ENCODE data around the gene RMND5A. TPM values are rescaled to one million over a fixed set of nuclear protein-coding genes. Genes with fewer than 3 reads are reported as not detected.

RMND5A gene
- total RNA-seq, 1 experiment from 2014 or later: 41.6 TPM

GRCh38 chr2:86825036-86825692, 105.1 kb downstream of the RMND5A start:
- Histone ChIP-seq H3K36me3 (no peaks in the 10 kb centered on the region), H3K4me1 (replicated peaks) (no peaks in the 10 kb centered on the region), H3K27me3 (replicated peaks) (0 out of 2 replicates have a peak, but pooled peaks cover 5% of the 10 kb centered on the region), H3K27ac (no peak overlapping the region), H3K9me3 (replicated peaks) (no peaks in the 10 kb centered on the region), H3K4me3 (no peak overlapping the region)
- DNase-seq (ENCODE audit: low read depth in 1 of 2, low spot score in 2 of 2): no peak

GRCh38 chr2:86825693-86826381, 105.7 kb downstream of the RMND5A start:
- no peaks in the 10 kb centered on the region for H3K9me3 ChIP-seq (replicated peaks)
- no peaks in the 10 kb centered on the region for H3K4me1 ChIP-seq (replicated peaks)
- 0 out of 2 replicates have a peak, but pooled peaks cover 5% of the 10 kb centered on the region for H3K27me3 ChIP-seq (replicated peaks)
- H3K36me3 ChIP-seq: no peaks in the 10 kb centered on the region
- no peak overlapping the region for H3K27ac ChIP-seq
- H3K4me3 ChIP-seq: no peak overlapping the region
- DNase-seq (ENCODE audit: low read depth in 1 of 2, low spot score in 2 of 2): no peak

GRCh38 chr2:86826951-86827350, 106.9 kb downstream of the RMND5A start:
- H3K36me3 ChIP-seq: no peaks in the 10 kb centered on the region
- H3K27ac ChIP-seq: no peak overlapping the region

More at GRCh38 chr2:86826951-86827350, 106.9 kb downstream of the RMND5A start:
- Histone ChIP-seq H3K4me1 (replicated peaks) (no peaks in the 10 kb centered on the region), H3K9me3 (replicated peaks) (no peaks in the 10 kb centered on the region), H3K4me3 (no peak overlapping the region), H3K27me3 (replicated peaks) (0 out of 2 replicates have a peak, but pooled peaks cover 8% of the 10 kb centered on the region)
- DNase-seq (ENCODE audit: low read depth in 1 of 2, low spot score in 2 of 2): no peak

Other genes starting within 250 kb of the RMND5A start
- 86.3 and 130 TPM in 2 replicates for gene CHMP3, start 156.8 kb upstream of the RMND5A start, total RNA-seq (2014; rRNA removed; shearing (Covaris generic))
- gene RNF103, start 96.4 kb upstream of the RMND5A start, total RNA-seq (2014; rRNA removed; shearing (Covaris generic)): 6.6 and 11.8 TPM in 2 replicates
- not detected in 2 replicates for gene CD8A, start 70.6 kb downstream of the RMND5A start, total RNA-seq (2014; rRNA removed; shearing (Covaris generic))
- gene CD8B, start 141.6 kb downstream of the RMND5A start, total RNA-seq (2014; rRNA removed; shearing (Covaris generic)): not detected in 2 replicates
- gene RGPD1, start 221.8 kb downstream of the RMND5A start, total RNA-seq (2014; rRNA removed; shearing (Covaris generic)): 0.06 and 0.24 TPM in 2 replicates